ACC112 (cell line): Measurements from ENCODE around the gene TXNL4A.

ENCODE experiments used
- H2AFZ ChIP-seq: fragments of 200-600 bp; sonication (generic); one replicate; pipeline ENCODE4 v1.6.0; 2017; ENCODE audit warnings: antibody characterized with exemption, low read length; ENCODE audit not compliant: unreplicated experiment
- H3K27ac ChIP-seq: fragments of 200-600 bp; sonication (generic); 2 replicates; pipeline ENCODE4 v1.5.1; 2014; ENCODE audit warnings: low read depth, mild to moderate bottlenecking, antibody characterized with exemption, low read length, moderate library complexity
- H3K27me3 ChIP-seq: fragments of 200-600 bp; sonication (generic); 2 replicates; pipeline ENCODE4 v1.6.1; 2014; ENCODE audit warnings: mild to moderate bottlenecking, antibody characterized with exemption, low read length, moderate library complexity, mixed read lengths; ENCODE audit not compliant: insufficient read depth
- H3K36me3 ChIP-seq: fragments of 200-600 bp; sonication (generic); 2 replicates; pipeline ENCODE4 v1.6.1; 2016; ENCODE audit warnings: mild to moderate bottlenecking, antibody characterized with exemption, low read length, moderate library complexity, mixed read lengths; ENCODE audit not compliant: insufficient read depth
- H3K4me1 ChIP-seq: fragments of 200-600 bp; sonication (generic); one replicate; pipeline ENCODE4 v1.6.1; 2016; ENCODE audit warnings: low read length, mixed read lengths; ENCODE audit not compliant: insufficient read depth, unreplicated experiment, control insufficient read depth
- H3K4me3 ChIP-seq: fragments of 200-600 bp; sonication (generic); 2 replicates; pipeline ENCODE4 v1.5.1; 2014; ENCODE audit warnings: mild to moderate bottlenecking, low read depth, low read length
- H3K79me2 ChIP-seq: fragments of 200-600 bp; sonication (generic); one replicate; pipeline ENCODE4 v1.6.0; 2016; ENCODE audit warnings: low read length; ENCODE audit not compliant: control insufficient read depth, unreplicated experiment, insufficient read depth

TXNL4A gene

GRCh38 chr18:79924814-79925731 is 63.3 kb downstream of the TXNL4A start:
- no peak overlapping the region for H3K4me3 ChIP-seq
- no peak overlapping the region for H3K27ac ChIP-seq
- H3K4me1 ChIP-seq = no peaks in the 10 kb centered on the region
- peaks cover 21% of the 10 kb centered on the region for H3K79me2 ChIP-seq
- no peak overlapping the region for H2AFZ ChIP-seq
- H3K27me3 ChIP-seq = no peaks in the 10 kb centered on the region
- peaks cover 34% of the 10 kb centered on the region for H3K36me3 ChIP-seq

GRCh38 chr18:79923896-79924585 is 64.3 kb downstream of the TXNL4A start:
- Histone ChIP-seq H3K27ac (no peak overlapping the region), H3K4me1 (no peaks in the 10 kb centered on the region)

GRCh38 chr18:79922971-79923411 is 65.4 kb downstream of the TXNL4A start:
- Histone ChIP-seq H3K36me3 (peaks cover 22% of the 10 kb centered on the region; the same call in 1 of the 2 replicates), H3K27me3 (no peaks in the 10 kb centered on the region), H3K79me2 (peaks cover 10% of the 10 kb centered on the region), H3K27ac (no peak overlapping the region), H3K4me3 (no peak overlapping the region), H2AFZ (no peak overlapping the region), H3K4me1 (no peaks in the 10 kb centered on the region)

More at GRCh38 chr18:79923896-79924585, 64.3 kb downstream of the TXNL4A start:
- H3K4me3 ChIP-seq = no peak overlapping the region
- H3K27me3 ChIP-seq = no peaks in the 10 kb centered on the region
- H3K36me3 ChIP-seq = peaks cover 27% of the 10 kb centered on the region
- H2AFZ ChIP-seq = no peak overlapping the region
- H3K79me2 ChIP-seq = peaks cover 20% of the 10 kb centered on the region

- Histone ChIP-seq H3K4me3 (no peak overlapping the region), H3K27ac (no peak overlapping the region), H3K4me1 (no peaks in the 10 kb centered on the region), H2AFZ (no peak overlapping the region), H3K79me2 (peaks cover 9% of the 10 kb centered on the region), H3K27me3 (no peaks in the 10 kb centered on the region), H3K36me3 (peaks cover 25% of the 10 kb centered on the region; the same call in 1 of the 2 replicates)
Measured at GRCh38 chr18:79921984-79922965, 66.1 kb downstream of the TXNL4A start.
